GM19025 (cell line): ENCODE measurements around the gene CABLES2.

ENCODE experiments used
- ATAC-seq: cut with Tn5 transposase; IDR thresholded peaks from one replicate; pipeline ENCODE4 v1.9.1; 2021; ENCODE audit warnings: mild to moderate bottlenecking, low read depth, moderate library complexity; ENCODE audit not compliant: unreplicated experiment

The CABLES2 gene

DNA sequence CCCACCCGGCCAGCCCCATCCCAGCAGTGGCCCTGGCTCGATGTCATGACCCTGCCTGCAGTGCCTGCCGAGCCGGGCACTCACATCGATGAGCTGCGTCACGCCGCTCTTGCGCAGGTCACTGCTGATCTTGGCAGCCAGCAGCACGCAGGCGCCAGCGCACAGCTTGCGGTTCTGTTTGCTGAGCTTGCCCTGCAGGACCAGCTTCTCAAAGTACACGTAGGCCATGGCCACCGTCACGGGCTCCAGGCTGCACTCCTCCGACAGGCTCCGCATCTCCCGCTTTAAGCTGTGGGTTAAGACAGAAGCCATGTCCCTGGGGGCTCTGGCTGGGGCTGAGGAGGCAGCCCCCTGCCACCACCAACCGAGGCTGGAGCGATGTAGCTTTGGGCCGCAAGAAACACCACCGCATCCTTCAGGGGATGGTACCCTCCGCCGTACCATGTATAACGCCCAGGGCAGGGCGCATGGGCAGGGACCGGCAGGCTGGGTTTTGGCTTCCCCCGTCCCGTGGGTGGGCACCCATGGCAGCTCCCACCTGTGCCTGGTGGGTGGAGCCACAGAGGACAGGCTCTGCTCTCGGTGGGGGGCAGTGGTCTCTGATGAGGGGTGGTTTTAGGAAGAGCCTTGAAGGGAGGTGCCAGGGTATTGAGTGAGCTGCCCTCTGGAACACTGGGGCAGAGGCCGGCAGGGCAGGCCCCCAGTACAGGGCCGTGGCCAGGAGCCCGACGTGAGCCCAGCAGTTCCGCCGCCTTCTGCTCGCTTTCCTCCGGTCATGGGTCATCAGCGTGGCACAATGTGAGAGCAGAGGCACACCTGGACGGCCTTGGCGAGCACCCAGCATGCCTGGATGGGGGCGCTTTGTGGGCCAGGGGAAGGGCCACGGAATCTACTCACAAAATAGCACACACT, 15.7 kb downstream of the CABLES2 start:
- ATAC-seq, result no peak

DNA sequence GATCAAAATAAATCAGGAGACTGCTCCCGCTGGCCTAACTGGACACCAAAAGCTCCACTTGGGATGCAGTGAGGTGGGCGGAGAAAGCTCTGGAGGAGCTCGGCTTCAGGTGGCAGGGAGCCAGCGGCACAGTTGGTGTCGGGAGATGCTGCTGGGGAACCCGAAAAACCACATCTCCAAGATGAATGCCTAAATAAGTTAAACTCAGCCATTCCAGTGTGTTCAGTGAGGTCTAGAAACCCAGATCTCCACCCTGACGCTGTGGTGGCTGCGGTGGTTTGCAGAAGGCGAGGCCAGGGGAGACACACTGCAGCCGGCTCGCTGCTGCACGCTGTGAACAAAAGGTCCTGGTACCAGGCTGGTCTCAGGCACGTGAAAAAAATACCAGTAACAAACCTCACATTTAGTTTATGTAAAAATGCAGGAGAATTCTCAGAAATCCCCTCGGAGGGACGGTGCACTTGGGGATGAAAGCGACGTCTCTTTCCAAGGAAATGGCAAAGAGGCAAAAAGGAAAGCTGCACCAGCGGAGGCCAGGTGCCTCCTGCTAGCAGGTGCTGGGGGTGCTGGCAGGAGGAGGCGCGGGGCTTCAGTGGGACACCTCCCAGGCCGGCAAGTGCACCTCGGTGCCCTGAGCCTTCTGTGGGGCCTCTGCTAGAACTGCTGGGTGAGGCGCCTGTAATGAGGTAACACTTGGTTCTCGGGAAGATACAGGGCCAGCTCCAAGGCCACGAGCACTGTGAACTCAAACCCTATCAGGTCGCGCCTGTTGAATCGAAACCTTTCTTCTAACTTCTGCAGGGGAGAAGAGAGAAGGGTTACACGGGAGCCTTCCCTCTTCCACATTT, 16.5 kb downstream of the CABLES2 start:
- no peak for ATAC-seq

DNA sequence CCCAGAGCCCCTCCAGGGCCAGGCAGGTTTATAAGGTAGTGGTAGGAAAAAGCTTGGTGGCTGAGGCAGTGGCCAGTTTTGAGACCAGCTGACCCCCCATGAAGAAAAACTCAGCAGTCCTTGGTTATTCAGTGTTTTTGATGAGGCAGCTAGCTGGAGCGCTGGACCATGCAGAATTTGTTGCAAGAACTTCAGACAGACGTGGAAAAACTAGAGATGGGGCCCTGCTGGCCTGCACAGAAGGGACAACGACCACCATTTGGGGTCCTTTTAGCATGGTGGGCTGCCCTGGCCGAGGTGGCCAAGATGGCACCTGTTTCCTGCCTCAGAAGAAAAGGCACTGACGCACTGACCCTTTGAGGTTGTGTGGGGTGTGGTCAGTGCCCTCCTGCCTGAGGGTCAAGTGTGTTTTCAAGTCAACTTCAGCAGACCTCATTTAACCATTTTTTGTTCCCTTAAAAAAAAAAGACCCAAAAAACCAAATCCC, 17.4 kb downstream of the CABLES2 start:
- no peak for ATAC-seq

GRCh38 chr20:62388839-62389600, 18.1 kb downstream of the CABLES2 start:
- no peak for ATAC-seq

DNA sequence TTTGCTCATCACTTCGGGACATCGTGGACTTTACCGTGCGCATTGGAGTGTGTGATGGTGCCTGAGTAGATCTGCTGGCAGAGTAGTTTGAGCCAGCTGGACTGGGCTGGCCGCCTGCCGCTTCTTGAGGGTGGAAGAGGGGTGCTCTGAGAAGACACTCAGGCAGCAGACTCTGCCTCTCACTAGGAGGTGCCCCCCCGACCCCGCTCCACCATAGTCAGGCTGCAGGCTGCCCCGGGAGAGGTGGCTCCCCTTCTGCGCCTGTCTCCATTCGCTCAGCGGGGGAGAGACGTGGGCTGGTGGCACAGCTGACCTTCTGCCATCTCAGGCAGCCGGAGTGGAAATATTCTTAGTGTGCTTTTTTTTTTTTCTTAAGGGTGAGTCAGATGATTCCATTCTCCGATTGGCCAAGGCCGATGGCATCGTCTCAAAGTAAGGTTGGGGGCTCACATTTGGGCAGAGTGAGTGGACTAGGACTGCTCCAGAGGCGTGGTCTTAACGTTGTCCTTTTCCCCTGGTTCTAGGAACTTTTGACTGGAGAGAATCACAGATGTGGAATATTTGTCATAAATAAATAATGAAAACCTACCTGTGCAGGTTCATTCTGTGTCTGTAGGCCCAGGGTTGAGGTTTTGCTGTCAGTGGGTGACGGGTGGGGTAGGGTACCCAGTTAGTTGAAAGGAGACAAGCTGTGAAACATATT, 19.0 kb downstream of the CABLES2 start:
- ATAC-seq, result no peak

GRCh38 chr20:62387219-62387913, 19.7 kb downstream of the CABLES2 start:
- no peak for ATAC-seq

DNA sequence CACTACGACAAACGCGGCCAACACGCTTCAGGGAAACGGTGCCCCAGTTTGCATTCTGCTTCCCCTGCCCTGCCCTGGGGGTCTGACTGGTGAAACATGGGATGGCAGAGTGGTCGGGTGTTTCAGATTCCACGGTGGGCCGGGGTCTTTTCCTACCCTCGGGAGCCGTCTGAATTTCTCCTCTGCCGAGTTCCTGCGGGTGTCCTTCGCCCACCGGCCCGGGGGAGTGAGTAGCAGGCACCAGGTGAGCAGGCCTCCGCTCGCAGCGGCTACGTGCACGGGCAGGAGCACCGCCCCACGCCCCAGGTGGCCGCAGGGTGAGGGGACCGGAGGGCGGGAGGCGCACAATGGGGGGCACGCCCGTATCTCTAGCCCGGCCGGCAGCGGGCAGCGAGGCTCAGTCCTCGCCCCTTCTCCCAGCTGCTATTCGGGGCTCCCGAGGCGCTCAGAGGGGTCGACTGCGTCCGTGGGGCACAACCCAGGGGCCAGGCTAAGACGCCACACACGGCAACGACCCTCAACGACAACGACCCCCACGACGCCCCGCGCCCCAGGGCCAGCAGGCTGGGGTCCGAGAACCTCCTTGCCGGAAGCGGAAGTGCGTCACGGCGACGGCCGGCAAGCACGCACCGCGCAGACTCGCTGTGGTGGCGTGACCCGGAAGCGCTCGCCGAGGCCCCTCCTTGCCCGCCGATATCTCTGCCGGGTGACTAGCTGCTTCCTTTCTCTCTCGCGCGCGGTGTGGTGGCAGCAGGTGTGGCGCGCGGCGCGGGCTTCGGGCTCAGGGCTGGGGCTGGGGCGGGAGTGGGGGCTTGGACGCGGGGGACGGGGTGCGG, 20.5 kb downstream of the CABLES2 start, which contains the start of gene RPS21:
Gene RPS21, plus strand, starts transcription at position 721 of the 836 bp plus-strand sequence. CDS start 236 bp downstream, outside the sequence.
- peak; percentile 84 for ATAC-seq

DNA sequence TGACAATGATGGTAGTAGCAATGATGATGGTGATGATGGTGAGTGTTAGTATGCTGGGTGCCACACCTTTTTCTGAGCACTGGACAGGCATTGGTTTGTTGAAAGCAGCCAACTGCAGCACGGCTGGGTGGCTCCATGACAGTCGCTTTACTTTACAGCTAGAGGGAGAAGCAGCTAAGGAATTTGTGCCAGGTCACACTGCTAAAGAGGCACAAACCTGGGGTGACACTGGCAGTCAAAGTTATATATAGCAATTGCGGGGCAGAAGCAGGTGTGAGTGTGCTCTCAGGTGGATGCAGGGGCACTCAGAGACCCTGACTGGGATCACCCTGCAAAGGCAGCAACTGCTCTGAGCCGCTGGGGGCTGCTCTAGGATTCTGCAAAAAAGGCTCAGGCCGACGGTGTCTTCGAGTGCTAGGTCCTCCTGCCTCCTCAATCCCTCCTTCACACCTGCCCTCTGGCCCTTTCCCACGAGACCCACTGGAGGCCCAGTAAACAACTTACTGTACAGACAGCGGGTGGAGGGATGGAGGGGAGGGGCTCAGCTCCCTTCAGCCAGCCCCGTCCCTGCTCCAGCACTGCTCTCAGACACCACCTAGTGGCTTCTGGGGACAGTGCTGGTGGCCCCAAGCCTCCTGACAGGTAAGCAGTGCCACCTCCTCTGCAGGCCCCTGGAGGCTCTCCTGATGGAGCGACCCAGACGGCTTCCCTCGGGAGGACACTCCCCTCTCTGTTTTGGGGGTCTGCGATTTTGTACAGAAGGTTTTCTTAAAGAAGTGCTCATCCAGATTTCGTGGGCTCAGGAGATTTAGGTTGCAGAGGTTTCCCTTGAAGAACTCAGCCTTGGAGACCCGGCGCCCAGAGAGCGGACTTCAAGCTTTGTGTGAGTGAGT, 24.5 kb downstream of the CABLES2 start:
- no peak for ATAC-seq

- ATAC-seq, result no peak
Measured at GRCh38 chr20:62381842-62382241, 25.2 kb downstream of the CABLES2 start.

DNA sequence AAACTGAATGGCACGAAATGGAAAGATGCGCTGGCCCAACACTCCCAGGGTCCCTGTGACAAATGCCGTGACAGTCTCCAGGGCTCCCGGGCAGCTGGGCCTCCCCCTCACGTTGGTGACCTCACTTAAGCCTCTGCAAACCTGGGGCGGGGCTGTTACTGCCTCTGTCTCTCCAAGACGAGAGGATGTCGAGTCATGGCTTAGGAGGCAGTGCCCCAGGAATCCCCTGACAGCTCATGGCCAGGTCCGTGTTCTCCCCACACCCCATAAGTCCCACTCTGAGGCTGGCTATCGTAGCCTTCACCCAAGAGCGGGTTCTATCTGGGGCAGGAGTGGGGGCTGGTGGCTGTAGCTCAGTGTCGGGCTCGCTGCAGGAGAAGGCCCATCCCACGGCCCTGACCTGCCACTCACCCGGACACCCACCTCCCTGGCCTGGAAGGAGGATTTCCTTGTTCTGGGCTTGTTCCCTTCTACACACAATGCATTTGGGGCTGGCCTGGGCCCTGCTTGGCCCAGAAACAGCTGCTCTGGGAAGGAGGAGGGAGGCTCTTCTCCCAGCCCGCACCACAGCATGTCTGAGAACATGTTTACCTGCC, 25.8 kb downstream of the CABLES2 start:
- no peak for ATAC-seq

GRCh38 chr20:62378215-62378614, 28.9 kb downstream of the CABLES2 start:
- ATAC-seq, result no peak

- ATAC-seq, result no peak
Measured at GRCh38 chr20:62377615-62378178, 29.4 kb downstream of the CABLES2 start.

GRCh38 chr20:62377064-62377461, 30.0 kb downstream of the CABLES2 start:
- ATAC-seq, result no peak

GRCh38 chr20:62376112-62377063, 30.7 kb downstream of the CABLES2 start:
- ATAC-seq, result no peak

DNA sequence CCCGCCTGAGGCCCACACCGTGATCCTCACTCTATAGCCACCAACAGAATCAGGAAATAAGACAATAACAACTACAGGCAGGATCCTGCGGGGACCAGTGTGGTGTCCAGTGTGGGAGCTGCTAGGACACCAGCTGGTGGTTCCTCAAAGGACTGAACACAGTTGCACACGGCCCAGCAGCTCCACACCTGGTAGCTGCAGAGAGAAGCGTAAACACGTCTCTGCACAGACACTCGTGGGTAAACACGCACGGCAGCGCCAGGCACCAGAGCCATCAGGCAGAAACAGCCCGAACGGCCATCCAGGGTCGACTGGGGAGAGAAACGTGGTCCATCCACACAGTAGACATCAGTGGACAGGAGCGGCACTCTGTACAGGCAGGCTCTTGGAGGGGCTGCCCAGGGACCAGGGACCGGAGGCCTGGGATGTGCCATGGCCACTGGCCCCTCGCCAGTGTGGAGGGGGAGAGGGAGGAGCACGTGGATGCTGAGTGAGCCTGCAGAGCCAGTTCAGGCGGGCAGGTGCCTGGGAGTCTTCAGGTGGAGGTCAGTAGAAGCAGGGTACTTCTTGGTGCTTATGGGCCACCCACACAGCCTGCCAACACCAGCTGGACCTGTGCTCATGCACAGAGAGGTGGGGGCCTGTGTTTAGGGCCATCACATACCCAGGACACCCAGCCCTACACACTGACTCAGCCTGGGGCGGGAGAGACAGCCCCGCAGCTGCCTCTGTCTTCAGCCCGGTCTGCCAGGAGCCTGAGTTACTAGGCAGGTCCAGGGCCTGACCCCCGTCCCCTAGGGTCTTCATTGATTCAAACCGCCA, 32.5 kb downstream of the CABLES2 start:
- ATAC-seq, result no peak
